Colonic mucosa (tissue), 4 donors: ENCODE data around the gene NAT10. TPM values are rescaled to one million over a fixed set of nuclear protein-coding genes. Genes with fewer than 3 reads are reported as not detected.
A peak's percentile ranks its signal among the peaks of the same experiment; 100 is the strongest.

Experiments
- DNase-seq: peaks from one replicate; pipeline ENCODE4 v3.0.0-alpha.2; 2020
- H3K27ac ChIP-seq: fragments of 200-600 bp; one replicate; pipeline ENCODE4 v1.8.0; 2021
- H3K27me3 ChIP-seq: fragments of 200-600 bp; one replicate; pipeline ENCODE4 v1.8.0; 2021
- H3K36me3 ChIP-seq: fragments of 200-600 bp; one replicate; pipeline ENCODE4 v1.8.0; 2021
- H3K4me1 ChIP-seq: fragments of 200-600 bp; one replicate; pipeline ENCODE4 v1.8.0; 2021; ENCODE audit warnings: mild to moderate bottlenecking
- H3K4me3 ChIP-seq: fragments of 200-600 bp; one replicate; pipeline ENCODE4 v1.8.0; 2021
- H3K9ac ChIP-seq, 2 donors: one replicate each; pipeline ENCODE4 v1.7.0; 2013; ENCODE audit warnings: control low read depth in 2 of 2, low read depth in 2 of 2, low read length in 2 of 2
- H3K9me3 ChIP-seq: fragments of 200-600 bp; one replicate; pipeline ENCODE4 v1.8.0; 2021
- intact Hi-C: fragments of 100-400 bp; cut with DNase I; formaldehyde crosslinking; loops from one replicate; pipeline ENCODE4 v1.14.1; 2022
- total RNA-seq, 2 donors: library from RNA; stranded (reverse); fragmentation: NEBNext Ultra II Directional in 1 of 2; extraction: Animal tissue kit (Norgen Biotek cat#: 25700) in 1 of 2; gene quantifications; one replicate each; pipeline ENCODE4 v1.2.1, GENCODE V29; 2021
- TF ChIP-seq, protein P1 (sequence below): fragments of 200-600 bp; IDR thresholded peaks from one replicate; pipeline ENCODE4 v1.8.0; 2022; ENCODE audit warnings: antibody characterized with exemption, mild to moderate bottlenecking
- donor health status: healthy.
- donor health status: DM: no; HTN: no; CAD: no.
- donor health status: DM: no; HTN: no; CAD: no.

Gene NAT10
- total RNA-seq, 2 donors from 2014 or later, result 24.1 to 48.0 TPM

DNA sequence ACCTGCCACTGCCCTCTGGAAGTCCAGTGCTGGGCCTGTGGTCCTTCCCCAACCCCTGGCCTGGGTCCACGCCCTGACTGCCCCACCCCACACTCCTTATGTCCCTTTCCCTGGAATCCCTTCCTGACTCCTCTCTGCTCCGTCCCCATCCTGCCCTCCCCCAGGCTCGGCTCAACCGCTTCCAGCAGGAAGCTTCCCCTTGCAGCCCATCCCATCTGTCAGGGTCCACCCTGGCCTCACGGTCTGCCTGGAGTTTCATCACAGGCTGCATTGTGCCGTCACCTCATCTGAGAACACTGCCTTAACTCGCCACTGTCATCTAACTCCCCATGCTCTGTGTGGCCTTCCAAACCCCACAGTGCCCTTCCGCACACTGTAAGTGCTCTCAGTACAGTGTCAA, 64.3 kb downstream of the NAT10 start:
- H3K27ac ChIP-seq, result no peak overlapping the region
- H3K27me3 ChIP-seq, result no peaks in the 10 kb centered on the region
- H3K4me1 ChIP-seq, result no peaks in the 10 kb centered on the region
- H3K9ac ChIP-seq, result no peak overlapping the region
- TF ChIP-seq, protein P1, sequence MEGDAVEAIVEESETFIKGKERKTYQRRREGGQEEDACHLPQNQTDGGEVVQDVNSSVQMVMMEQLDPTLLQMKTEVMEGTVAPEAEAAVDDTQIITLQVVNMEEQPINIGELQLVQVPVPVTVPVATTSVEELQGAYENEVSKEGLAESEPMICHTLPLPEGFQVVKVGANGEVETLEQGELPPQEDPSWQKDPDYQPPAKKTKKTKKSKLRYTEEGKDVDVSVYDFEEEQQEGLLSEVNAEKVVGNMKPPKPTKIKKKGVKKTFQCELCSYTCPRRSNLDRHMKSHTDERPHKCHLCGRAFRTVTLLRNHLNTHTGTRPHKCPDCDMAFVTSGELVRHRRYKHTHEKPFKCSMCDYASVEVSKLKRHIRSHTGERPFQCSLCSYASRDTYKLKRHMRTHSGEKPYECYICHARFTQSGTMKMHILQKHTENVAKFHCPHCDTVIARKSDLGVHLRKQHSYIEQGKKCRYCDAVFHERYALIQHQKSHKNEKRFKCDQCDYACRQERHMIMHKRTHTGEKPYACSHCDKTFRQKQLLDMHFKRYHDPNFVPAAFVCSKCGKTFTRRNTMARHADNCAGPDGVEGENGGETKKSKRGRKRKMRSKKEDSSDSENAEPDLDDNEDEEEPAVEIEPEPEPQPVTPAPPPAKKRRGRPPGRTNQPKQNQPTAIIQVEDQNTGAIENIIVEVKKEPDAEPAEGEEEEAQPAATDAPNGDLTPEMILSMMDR, result no peak
- intact Hi-C loops, result loop anchor here (10.0 kb wide), 2 partner anchors 315 to 325 kb away; no protein-coding TSS in a partner anchor
- DNase-seq, result no peak
- H3K9me3 ChIP-seq, result no peaks in the 10 kb centered on the region
- H3K36me3 ChIP-seq, result no peaks in the 10 kb centered on the region
- no peak overlapping the region for H3K4me3 ChIP-seq

GRCh38 chr11:34173050-34173449, 67.6 kb downstream of the NAT10 start:
- Histone ChIP-seq H3K36me3 (no peaks in the 10 kb centered on the region), H3K4me3 (no peak overlapping the region), H3K9ac (no peak overlapping the region), H3K27ac (no peak overlapping the region), H3K4me1 (no peaks in the 10 kb centered on the region), H3K9me3 (no peaks in the 10 kb centered on the region), H3K27me3 (no peaks in the 10 kb centered on the region)
- intact Hi-C loops, result loop anchor here (10.0 kb wide), 2 partner anchors 318 to 322 kb away; no protein-coding TSS in a partner anchor
- TF ChIP-seq, protein P1, result no peak
- DNase-seq, result no peak

DNA sequence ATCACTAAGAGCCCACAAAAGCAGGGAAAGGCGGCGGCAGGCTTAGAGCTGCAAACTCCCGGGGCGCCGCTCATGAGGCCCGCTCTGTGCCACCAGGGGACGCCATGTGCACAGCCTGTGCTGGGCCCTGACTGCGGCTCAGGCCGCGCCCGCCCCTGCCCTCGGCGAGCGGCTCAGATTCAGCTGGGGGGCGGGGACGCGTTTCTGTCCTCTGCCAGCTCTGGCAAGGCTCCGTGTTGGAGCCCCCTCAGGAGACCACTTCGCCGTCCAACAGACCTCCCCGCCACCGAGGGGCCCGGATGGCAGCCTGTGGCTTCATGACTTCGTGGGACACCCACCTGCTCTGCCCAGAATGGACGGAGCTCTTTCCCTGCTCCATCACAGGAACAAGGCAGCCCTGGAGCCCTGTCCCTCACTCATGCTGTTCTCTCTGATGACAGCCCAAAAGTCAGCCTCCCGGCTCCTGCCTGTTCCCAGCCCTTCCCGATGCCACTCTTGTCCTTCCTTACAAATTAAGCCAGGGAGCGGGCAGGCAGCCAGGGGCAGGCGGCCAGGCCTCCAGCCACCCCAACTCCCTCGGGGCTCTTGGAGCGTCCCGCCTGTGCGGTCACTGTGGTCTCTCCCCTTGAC, 69.1 kb downstream of the NAT10 start:
- TF ChIP-seq, protein P1, result peak; percentile 92
- H3K4me1 ChIP-seq, result no peaks in the 10 kb centered on the region
- H3K36me3 ChIP-seq, result no peaks in the 10 kb centered on the region
- no peak overlapping the region for H3K27ac ChIP-seq
- no peak overlapping the region for H3K9ac ChIP-seq
- H3K27me3 ChIP-seq, result no peaks in the 10 kb centered on the region
- H3K4me3 ChIP-seq, result peak overlapping the region; percentile 28
- DNase-seq, result peak; percentile 86
- intact Hi-C loops, result loop anchor here (2.0 to 10.0 kb wide), 3 partner anchors 184 to 320 kb away; partner anchors contain the start of gene ABTB2
- no peaks in the 10 kb centered on the region for H3K9me3 ChIP-seq

GRCh38 chr11:34175284-34176019, 70.0 kb downstream of the NAT10 start:
- no peak overlapping the region for H3K27ac ChIP-seq
- TF ChIP-seq, protein P1, result no peak
- no peaks in the 10 kb centered on the region for H3K27me3 ChIP-seq
- intact Hi-C loops, result loop anchor here (2.0 to 10.0 kb wide), 3 partner anchors 183 to 321 kb away; partner anchors contain the start of gene ABTB2
- no peak overlapping the region for H3K4me3 ChIP-seq
- no peak overlapping the region for H3K9ac ChIP-seq
- no peak for DNase-seq
- H3K36me3 ChIP-seq, result no peaks in the 10 kb centered on the region
- no peaks in the 10 kb centered on the region for H3K4me1 ChIP-seq
- no peaks in the 10 kb centered on the region for H3K9me3 ChIP-seq

GRCh38 chr11:34176751-34177209, 71.4 kb downstream of the NAT10 start:
- H3K27me3 ChIP-seq, result no peaks in the 10 kb centered on the region
- no peaks in the 10 kb centered on the region for H3K9me3 ChIP-seq
- intact Hi-C loops, result loop anchor here (10.0 kb wide), 2 partner anchors 318 to 322 kb away; no protein-coding TSS in a partner anchor
- TF ChIP-seq, protein P1, result no peak
- no peak overlapping the region for H3K9ac ChIP-seq
- H3K27ac ChIP-seq, result no peak overlapping the region
- no peaks in the 10 kb centered on the region for H3K4me1 ChIP-seq
- DNase-seq, result no peak
- no peaks in the 10 kb centered on the region for H3K36me3 ChIP-seq
- H3K4me3 ChIP-seq, result no peak overlapping the region
